Measurements from ENCODE around the gene KDM4B. TPM values are rescaled to one million over a fixed set of nuclear protein-coding genes. Genes with fewer than 3 reads are reported as not detected.

Gene KDM4B
- polyA plus RNA-seq, 3 donors: 20.1 to 31.7 (median 26.5) TPM

- no peak for DNase-seq (ENCODE audit: extremely low read depth in 1 of 11, low read depth in 9 of 11, low spot score in 4 of 11)
Observed at GRCh38 chr19:5108123-5108596, 139.2 kb downstream of the KDM4B start.

- no peak for DNase-seq (ENCODE audit: extremely low read depth in 1 of 11, low read depth in 9 of 11, low spot score in 4 of 11)
Observed at GRCh38 chr19:5108866-5109265, 140.0 kb downstream of the KDM4B start.

GRCh38 chr19:5109560-5109959 is 140.6 kb downstream of the KDM4B start:
- no peak for DNase-seq (ENCODE audit: extremely low read depth in 1 of 11, low read depth in 9 of 11, low spot score in 4 of 11)

GRCh38 chr19:5110546-5110945 is 141.6 kb downstream of the KDM4B start:
- no peak for DNase-seq (ENCODE audit: extremely low read depth in 1 of 11, low read depth in 9 of 11, low spot score in 4 of 11)

- no peak for DNase-seq (ENCODE audit: extremely low read depth in 1 of 11, low read depth in 9 of 11, low spot score in 4 of 11)
Observed at GRCh38 chr19:5111051-5111450, 142.1 kb downstream of the KDM4B start.

GRCh38 chr19:5112175-5112574 is 143.3 kb downstream of the KDM4B start:
- no peak for DNase-seq (ENCODE audit: extremely low read depth in 1 of 11, low read depth in 9 of 11, low spot score in 4 of 11)

- no peak for DNase-seq (ENCODE audit: extremely low read depth in 1 of 11, low read depth in 9 of 11, low spot score in 4 of 11)
Observed at GRCh38 chr19:5112681-5113575, 144.0 kb downstream of the KDM4B start.

- no peak for DNase-seq (ENCODE audit: extremely low read depth in 1 of 11, low read depth in 9 of 11, low spot score in 4 of 11)
Observed at GRCh38 chr19:5113633-5114586, 145.0 kb downstream of the KDM4B start.

GRCh38 chr19:5114727-5115126 is 145.8 kb downstream of the KDM4B start:
- DNase-seq (ENCODE audit: extremely low read depth in 1 of 11, low read depth in 9 of 11, low spot score in 4 of 11): no peak

- DNase-seq (ENCODE audit: extremely low read depth in 1 of 11, low read depth in 9 of 11, low spot score in 4 of 11): no peak
Observed at GRCh38 chr19:5115351-5115750, 146.4 kb downstream of the KDM4B start.

GRCh38 chr19:5115771-5116202 is 146.9 kb downstream of the KDM4B start:
- DNase-seq (ENCODE audit: extremely low read depth in 1 of 11, low read depth in 9 of 11, low spot score in 4 of 11): no peak

- DNase-seq (ENCODE audit: extremely low read depth in 1 of 11, low read depth in 9 of 11, low spot score in 4 of 11): no peak
Observed at GRCh38 chr19:5116292-5116691, 147.4 kb downstream of the KDM4B start.

GRCh38 chr19:5117421-5117820 is 148.5 kb downstream of the KDM4B start:
- DNase-seq (ENCODE audit: extremely low read depth in 1 of 11, low read depth in 9 of 11, low spot score in 4 of 11): no peak

- no peak for DNase-seq (ENCODE audit: extremely low read depth in 1 of 11, low read depth in 9 of 11, low spot score in 4 of 11)
Observed at GRCh38 chr19:5118026-5118425, 149.1 kb downstream of the KDM4B start.

- no peak for DNase-seq (ENCODE audit: extremely low read depth in 1 of 11, low read depth in 9 of 11, low spot score in 4 of 11)
Observed at GRCh38 chr19:5119297-5119998, 150.5 kb downstream of the KDM4B start.

- DNase-seq (ENCODE audit: extremely low read depth in 1 of 11, low read depth in 9 of 11, low spot score in 4 of 11): no peak
Observed at GRCh38 chr19:5120321-5120720, 151.4 kb downstream of the KDM4B start.

- no peak for DNase-seq (ENCODE audit: extremely low read depth in 1 of 11, low read depth in 9 of 11, low spot score in 4 of 11)
Observed at GRCh38 chr19:5120833-5121232, 151.9 kb downstream of the KDM4B start.

GRCh38 chr19:5121266-5122120 is 152.6 kb downstream of the KDM4B start:
- no peak for DNase-seq (ENCODE audit: extremely low read depth in 1 of 11, low read depth in 9 of 11, low spot score in 4 of 11)

All from renal cortex interstitium (tissue), 11 donors.